Measurements from ENCODE around the gene TIMM13. TPM values are rescaled to one million over a fixed set of nuclear protein-coding genes. Genes with fewer than 3 reads are reported as not detected.

TIMM13 gene
- total RNA-seq, 2 donors from 2014 or later, result 19.4 to 23.4 TPM

DNA sequence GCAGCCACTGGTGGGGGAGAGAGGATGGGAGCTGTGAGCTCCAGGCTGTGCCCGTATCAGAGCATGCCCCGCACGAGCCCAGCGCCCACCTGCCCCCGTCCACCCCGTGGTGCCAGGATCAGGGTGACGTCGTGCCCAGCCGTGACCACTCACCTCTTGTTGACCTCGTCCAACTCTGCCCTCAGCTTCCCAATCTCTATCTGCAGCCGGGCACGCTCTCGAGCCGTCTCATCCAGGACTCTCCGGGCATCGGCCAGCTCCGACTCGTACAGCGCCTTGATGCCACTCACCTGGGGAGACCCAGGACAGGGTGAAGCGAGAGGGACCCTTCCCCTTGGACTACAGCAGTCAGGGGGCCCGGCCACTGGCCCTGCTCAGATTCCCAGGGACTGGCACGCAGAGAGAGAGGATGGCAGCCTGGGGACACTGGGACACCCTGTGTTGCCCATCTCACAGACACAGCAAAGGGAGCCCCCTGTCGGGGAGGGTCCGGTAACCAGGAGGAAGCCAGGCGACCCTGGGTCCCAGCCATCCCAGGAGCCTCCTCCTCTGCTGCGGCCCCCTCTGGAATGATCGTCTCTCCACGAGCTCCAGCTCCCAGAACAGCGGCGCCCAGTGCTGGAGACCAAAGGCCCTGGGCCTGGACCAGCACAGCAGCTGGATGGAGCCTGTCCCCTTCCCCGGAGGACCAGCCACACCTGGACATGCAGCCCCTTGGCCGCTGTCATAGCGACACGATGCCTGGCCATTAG lies 17.0 kb upstream of the TIMM13 start:
- Histone ChIP-seq H3K27ac (no peak overlapping the region), H3K27me3 (replicated peaks; ENCODE audit: insufficient read depth) (no peaks in the 10 kb centered on the region), H3K36me3 (no peaks in the 10 kb centered on the region), H3K4me1 (ENCODE audit: control insufficient read depth in 1 of 2, low read depth in 2 of 2) (no peaks in the 10 kb centered on the region), H3K9me3 (no peaks in the 10 kb centered on the region), H3K4me3 (no peak overlapping the region)
- DNase-seq (ENCODE audit: low spot score) (no peak), ATAC-seq (ENCODE audit: insufficient number of reproducible peaks, low FRiP score, low read depth) (no peak)
- TF ChIP-seq, protein P1, sequence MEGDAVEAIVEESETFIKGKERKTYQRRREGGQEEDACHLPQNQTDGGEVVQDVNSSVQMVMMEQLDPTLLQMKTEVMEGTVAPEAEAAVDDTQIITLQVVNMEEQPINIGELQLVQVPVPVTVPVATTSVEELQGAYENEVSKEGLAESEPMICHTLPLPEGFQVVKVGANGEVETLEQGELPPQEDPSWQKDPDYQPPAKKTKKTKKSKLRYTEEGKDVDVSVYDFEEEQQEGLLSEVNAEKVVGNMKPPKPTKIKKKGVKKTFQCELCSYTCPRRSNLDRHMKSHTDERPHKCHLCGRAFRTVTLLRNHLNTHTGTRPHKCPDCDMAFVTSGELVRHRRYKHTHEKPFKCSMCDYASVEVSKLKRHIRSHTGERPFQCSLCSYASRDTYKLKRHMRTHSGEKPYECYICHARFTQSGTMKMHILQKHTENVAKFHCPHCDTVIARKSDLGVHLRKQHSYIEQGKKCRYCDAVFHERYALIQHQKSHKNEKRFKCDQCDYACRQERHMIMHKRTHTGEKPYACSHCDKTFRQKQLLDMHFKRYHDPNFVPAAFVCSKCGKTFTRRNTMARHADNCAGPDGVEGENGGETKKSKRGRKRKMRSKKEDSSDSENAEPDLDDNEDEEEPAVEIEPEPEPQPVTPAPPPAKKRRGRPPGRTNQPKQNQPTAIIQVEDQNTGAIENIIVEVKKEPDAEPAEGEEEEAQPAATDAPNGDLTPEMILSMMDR (IDR thresholded peaks at IDR 0.05), result no peak

DNA sequence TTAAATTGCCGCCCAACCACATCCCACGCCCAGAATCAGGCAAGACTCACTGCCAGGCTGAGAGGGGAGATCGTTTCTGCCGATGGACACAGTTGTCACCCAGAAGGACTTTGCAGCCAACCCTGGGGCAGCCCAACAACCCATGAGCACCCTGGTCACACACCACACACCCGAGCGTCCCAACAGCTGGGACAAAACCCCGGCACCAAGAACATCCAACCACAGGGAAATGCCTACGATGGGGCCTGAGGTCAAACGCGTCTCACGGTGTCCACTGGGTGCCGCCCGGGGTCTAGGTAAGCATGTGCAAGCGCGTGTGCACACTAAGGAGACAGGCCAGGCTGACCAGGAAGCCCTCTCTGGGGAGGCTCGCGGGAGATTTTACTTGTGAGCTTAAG lies 16.4 kb upstream of the TIMM13 start:
- Histone ChIP-seq H3K36me3 (no peaks in the 10 kb centered on the region), H3K4me1 (ENCODE audit: control insufficient read depth in 1 of 2, low read depth in 2 of 2) (no peaks in the 10 kb centered on the region), H3K9me3 (no peaks in the 10 kb centered on the region), H3K27ac (no peak overlapping the region), H3K4me3 (no peak overlapping the region), H3K27me3 (replicated peaks; ENCODE audit: insufficient read depth) (no peaks in the 10 kb centered on the region)
- TF ChIP-seq, protein P1 (IDR thresholded peaks at IDR 0.05), result no peak
- DNase-seq (ENCODE audit: low spot score) (no peak), ATAC-seq (ENCODE audit: insufficient number of reproducible peaks, low FRiP score, low read depth) (no peak)

DNA sequence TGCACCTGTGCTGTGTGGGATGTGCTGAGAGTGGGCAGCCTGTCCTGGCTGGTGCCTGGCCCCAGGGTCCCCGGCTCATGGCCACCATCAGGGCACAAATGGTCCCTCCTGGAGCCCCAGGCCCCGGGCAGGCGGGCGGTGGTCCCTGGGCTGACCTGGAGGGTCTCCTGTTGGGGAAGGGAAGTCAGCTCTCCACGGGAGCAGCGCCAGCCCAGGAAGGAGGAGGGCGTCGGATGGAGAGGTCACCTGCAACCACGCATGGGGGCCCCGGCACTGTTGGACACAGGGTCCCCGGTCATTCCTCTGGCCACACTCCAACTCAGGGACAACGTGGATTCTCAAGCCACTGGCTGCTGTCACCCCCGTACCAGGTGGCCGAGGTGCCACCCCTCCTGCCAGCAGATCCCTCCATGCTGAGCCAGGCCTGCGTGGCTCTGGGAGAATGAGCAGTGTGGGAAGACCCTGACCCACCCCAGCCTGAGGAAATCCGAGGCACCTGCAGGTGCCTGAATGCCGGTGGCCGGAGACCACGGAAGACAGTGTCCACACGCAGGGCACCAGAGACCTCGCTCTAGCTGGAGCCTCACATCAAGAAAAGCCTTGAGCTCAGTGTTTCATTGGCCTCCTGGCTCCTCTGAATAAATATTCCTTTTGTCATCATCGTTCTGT lies 15.9 kb upstream of the TIMM13 start:
- ATAC-seq (ENCODE audit: insufficient number of reproducible peaks, low FRiP score, low read depth), result no peak
- DNase-seq (ENCODE audit: low spot score), result no peak
- H3K9me3 ChIP-seq, result no peaks in the 10 kb centered on the region

DNA sequence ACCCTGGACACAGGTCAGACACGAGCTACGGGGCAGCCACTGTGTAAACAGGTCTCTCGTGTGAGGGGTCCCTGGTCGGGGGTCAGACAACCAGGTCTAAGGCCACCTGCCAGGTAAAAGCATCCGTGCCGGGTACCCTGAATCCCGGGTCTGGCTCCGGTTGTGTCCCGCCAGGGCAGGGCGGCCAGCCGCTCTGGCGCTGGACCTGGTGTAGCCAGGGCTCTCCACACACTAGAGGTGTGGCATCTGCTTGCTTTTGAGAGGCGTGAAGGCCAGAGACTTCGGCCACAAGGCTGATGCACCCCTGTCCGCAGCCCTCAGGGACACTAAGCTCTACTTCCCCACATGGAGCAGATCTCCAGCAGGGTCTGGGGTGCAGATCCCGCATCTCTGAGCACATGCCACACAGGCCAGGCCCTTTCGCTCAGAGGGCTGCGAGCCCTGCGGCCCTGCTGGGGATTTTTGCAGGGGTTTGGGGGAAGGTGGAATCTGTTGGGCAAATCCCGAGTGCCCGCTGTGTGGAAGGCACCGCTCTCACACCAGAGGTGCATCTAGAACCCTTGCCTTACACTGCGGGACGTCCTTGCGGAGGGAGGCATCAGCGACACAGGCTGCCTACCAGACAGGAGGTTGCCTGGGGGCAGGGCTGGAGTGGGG lies 13.8 kb upstream of the TIMM13 start:
- DNase-seq (ENCODE audit: low spot score) (no peak), ATAC-seq (ENCODE audit: insufficient number of reproducible peaks, low FRiP score, low read depth) (no peak)
- H3K4me1 ChIP-seq (ENCODE audit: control insufficient read depth in 1 of 2, low read depth in 2 of 2), result no peaks in the 10 kb centered on the region
- TF ChIP-seq, protein P1 (IDR thresholded peaks at IDR 0.05), result no peak
- peaks cover 8% of the 10 kb centered on the region for H3K36me3 ChIP-seq
- H3K27me3 ChIP-seq (replicated peaks; ENCODE audit: insufficient read depth), result no peaks in the 10 kb centered on the region
- no peak overlapping the region for H3K4me3 ChIP-seq
- H3K27ac ChIP-seq, result no peak overlapping the region
- H3K9me3 ChIP-seq, result no peaks in the 10 kb centered on the region

More for the DNA sequence above, 15.9 kb upstream of the TIMM13 start:
- Histone ChIP-seq H3K4me1 (ENCODE audit: control insufficient read depth in 1 of 2, low read depth in 2 of 2) (no peaks in the 10 kb centered on the region), H3K4me3 (no peak overlapping the region), H3K27ac (no peak overlapping the region), H3K27me3 (replicated peaks; ENCODE audit: insufficient read depth) (no peaks in the 10 kb centered on the region), H3K36me3 (peaks cover under 1% of the 10 kb centered on the region)
- TF ChIP-seq, protein P1 (IDR thresholded peaks at IDR 0.05), result no peak

DNA sequence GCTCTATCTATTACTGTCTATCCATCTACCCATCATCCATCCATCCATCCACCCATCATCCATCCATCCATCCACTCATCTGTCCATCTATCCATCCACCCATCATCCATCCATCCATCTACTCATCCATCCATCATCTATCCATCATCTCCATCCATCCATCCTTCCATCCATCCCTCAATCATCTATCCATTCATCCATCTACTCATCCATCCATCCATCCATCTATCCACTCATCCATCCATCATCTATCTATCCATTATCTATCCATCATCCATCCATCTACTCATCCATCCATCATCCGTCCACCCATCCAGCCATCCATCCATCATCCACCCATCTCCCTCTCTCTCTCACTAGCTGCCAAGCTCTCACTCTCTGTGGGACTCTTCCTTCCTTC lies 13.1 kb upstream of the TIMM13 start:
- no peaks in the 10 kb centered on the region for H3K9me3 ChIP-seq
- no peak overlapping the region for H3K4me3 ChIP-seq
- H3K27me3 ChIP-seq (replicated peaks; ENCODE audit: insufficient read depth), result no peaks in the 10 kb centered on the region
- TF ChIP-seq, protein P1 (IDR thresholded peaks at IDR 0.05), result no peak
- DNase-seq (ENCODE audit: low spot score), result no peak
- ATAC-seq (ENCODE audit: insufficient number of reproducible peaks, low FRiP score, low read depth), result no peak
- no peaks in the 10 kb centered on the region for H3K4me1 ChIP-seq (ENCODE audit: control insufficient read depth in 1 of 2, low read depth in 2 of 2)
- no peak overlapping the region for H3K27ac ChIP-seq
- peaks cover 8% of the 10 kb centered on the region for H3K36me3 ChIP-seq

Data from thoracic aorta (tissue), 2 donors.